IMR-90 (cell line): Measurements from ENCODE around the gene EFNA5. TPM values are rescaled to one million over a fixed set of nuclear protein-coding genes. Genes with fewer than 3 reads are reported as not detected.
A peak's percentile ranks its signal among the peaks of the same experiment; 100 is the strongest.

Experiments used
- ATAC-seq: fragments of 200-7000 bp; cut with Tn5 transposase; 2 replicates; pipeline ENCODE4 v1.9.1; 2020; ENCODE audit warnings: low read depth, mild to moderate bottlenecking, moderate library complexity
- BruUV-seq: library from RNA; stranded (reverse); fragments of 400-500 nt; replicated peaks from 2 replicates; lab custom pipeline; 2021; lab: Mats Ljungman, UMichigan
- CTCF ChIA-PET: fragments of 300-600 bp; formaldehyde crosslinking; extraction: SDS; loops from one replicate; lab custom pipeline; 2021; ENCODE audit warnings: antibody characterized with exemption; lab: Yijun Ruan, JAX
- POLR2A ChIA-PET: fragments of 300-600 bp; sonication (Branson Sonifier 250); formaldehyde crosslinking; loops from one replicate; lab custom pipeline; 2022; ENCODE audit warnings: antibody characterized with exemption; ENCODE audit not compliant: unreplicated experiment; lab: Charles Lee
- DNase-seq: peaks from one replicate; pipeline ENCODE4 v3.0.0; 2013
- H2AFZ ChIP-seq: replicated peaks from 2 replicates; pipeline ENCODE3; 2013; ENCODE audit warnings: low read length, mild to moderate bottlenecking; ENCODE audit not compliant: poor library complexity
- H2AK5ac ChIP-seq: 2 replicates; pipeline ENCODE4 v1.6.1; 2013; ENCODE audit warnings: low read depth, low read length, inconsistent platforms
- H2AK9ac ChIP-seq: replicated peaks from 2 replicates; pipeline ENCODE3; 2013; ENCODE audit warnings: mild to moderate bottlenecking, low read depth, low read length, moderate library complexity; ENCODE audit not compliant: poor library complexity
- H2BK120ac ChIP-seq: 2 replicates; pipeline ENCODE4 v1.6.1; 2013; ENCODE audit warnings: low read depth, low read length, inconsistent platforms
- H2BK15ac ChIP-seq: 3 replicates; pipeline ENCODE4 v1.6.1; 2013; ENCODE audit warnings: low read depth, low read length, inconsistent platforms
- H2BK20ac ChIP-seq: 2 replicates; pipeline ENCODE4 v1.6.1; 2013; ENCODE audit warnings: low read depth, mild to moderate bottlenecking, inconsistent platforms, low read length, moderate library complexity
- H2BK5ac ChIP-seq: 2 replicates; pipeline ENCODE4 v1.6.1; 2013; ENCODE audit warnings: mild to moderate bottlenecking, low read depth, low read length, inconsistent platforms; ENCODE audit not compliant: poor library complexity, severe bottlenecking
- H3K14ac ChIP-seq: replicated peaks from 2 replicates; pipeline ENCODE4 v1.6.1; 2013; ENCODE audit warnings: low read depth, low read length, inconsistent platforms
- H3K18ac ChIP-seq: 2 replicates; pipeline ENCODE4 v1.6.1; 2013; ENCODE audit warnings: low read depth, low read length, control low read depth
- H3K23ac ChIP-seq: 2 replicates; pipeline ENCODE4 v1.6.1; 2013; ENCODE audit warnings: low read depth, low read length, inconsistent platforms
- H3K27ac ChIP-seq: 2 replicates; pipeline ENCODE4 v1.5.1; 2013; ENCODE audit warnings: mild to moderate bottlenecking, control low read depth, low read length; ENCODE audit not compliant: insufficient read depth
- H3K27me3 ChIP-seq: 2 replicates; pipeline ENCODE4 v1.6.1; 2013; ENCODE audit warnings: low read length; ENCODE audit not compliant: control insufficient read depth, insufficient read depth
- H3K36me3 ChIP-seq: 2 replicates; pipeline ENCODE4 v1.6.1; 2013; ENCODE audit warnings: low read length, mixed read lengths; ENCODE audit not compliant: control insufficient read depth, insufficient read depth
- H3K4ac ChIP-seq: 2 replicates; pipeline ENCODE4 v1.6.1; 2013; ENCODE audit warnings: low read depth, low read length, inconsistent platforms
- H3K4me1 ChIP-seq: 2 replicates; pipeline ENCODE4 v1.6.1; 2013; ENCODE audit warnings: low read length, mixed read lengths; ENCODE audit not compliant: control insufficient read depth, insufficient read depth
- H3K4me2 ChIP-seq: 2 replicates; pipeline ENCODE4 v1.6.1; 2013; ENCODE audit warnings: low read depth, mild to moderate bottlenecking, control low read depth, low read length, moderate library complexity
- H3K4me3 ChIP-seq: 2 replicates; pipeline ENCODE4 v1.5.1; 2013; ENCODE audit warnings: low read depth, mild to moderate bottlenecking, control low read depth, low read length, moderate library complexity; ENCODE audit not compliant: insufficient read depth
- H3K56ac ChIP-seq: 2 replicates; pipeline ENCODE4 v1.6.1; 2013; ENCODE audit warnings: low read length, inconsistent platforms; ENCODE audit not compliant: insufficient read depth; ENCODE audit errors: extremely low read depth
- H3K79me1 ChIP-seq, 2 experiments: 2 replicates each; pipeline ENCODE4 v1.6.1; 2013; ENCODE audit warnings: low read length in 2 of 2, inconsistent platforms in 1 of 2, low read depth in 1 of 2
- H3K9ac ChIP-seq: 2 replicates; pipeline ENCODE4 v1.6.1; 2013; ENCODE audit warnings: low read depth, low read length, control low read depth
- H3K9me1 ChIP-seq: 2 replicates; pipeline ENCODE4 v1.6.1; 2013; ENCODE audit warnings: low read length, inconsistent platforms; ENCODE audit not compliant: insufficient read depth
- H3K9me3 ChIP-seq: 2 replicates; pipeline ENCODE4 v1.6.1; 2013; ENCODE audit warnings: low read length; ENCODE audit not compliant: control insufficient read depth, insufficient read depth
- H4K20me1 ChIP-seq: 2 replicates; pipeline ENCODE4 v1.6.1; 2013; ENCODE audit warnings: low read length, inconsistent platforms; ENCODE audit not compliant: insufficient read depth
- H4K5ac ChIP-seq: 2 replicates; pipeline ENCODE4 v1.6.1; 2013; ENCODE audit warnings: mild to moderate bottlenecking, low read depth, low read length, control low read depth
- H4K8ac ChIP-seq, 2 experiments: 2 replicates each; pipeline ENCODE4 v1.6.1; 2013; ENCODE audit warnings: low read depth in 2 of 2, low read length in 2 of 2, control low read depth in 1 of 2, inconsistent platforms in 1 of 2
- H4K91ac ChIP-seq: 2 replicates; pipeline ENCODE4 v1.6.1; 2013; ENCODE audit warnings: low read depth, low read length, inconsistent platforms; ENCODE audit not compliant: insufficient read depth
- BHLHE40 ChIP-seq: fragments of 150-350 bp; IDR thresholded peaks from 2 replicates; pipeline ENCODE4 v1.6.1; 2016; ENCODE audit warnings: mild to moderate bottlenecking, low read depth, low read length
- CEBPB ChIP-seq: IDR thresholded peaks from 2 replicates; pipeline ENCODE4 v1.6.1; 2012; ENCODE audit warnings: low read depth, low read length, improper control_type of control experiment
- CHD1 ChIP-seq: IDR thresholded peaks from 2 replicates; pipeline ENCODE4 v1.6.1; 2012; ENCODE audit warnings: low read depth, low read length, improper control_type of control experiment
- FOS ChIP-seq: fragments of 150-350 bp; IDR thresholded peaks from 2 replicates; pipeline ENCODE4 v1.6.1; 2016; ENCODE audit warnings: low read depth, low read length
- MAFK ChIP-seq: IDR thresholded peaks from 2 replicates; pipeline ENCODE4 v1.6.1; 2012; ENCODE audit warnings: low read depth, low read length, improper control_type of control experiment
- MAZ ChIP-seq: IDR thresholded peaks from 2 replicates; pipeline ENCODE4 v1.6.1; 2012; ENCODE audit warnings: low read depth, mild to moderate bottlenecking, low read length, improper control_type of control experiment, moderate library complexity, borderline replicate concordance
- MXI1 ChIP-seq: IDR thresholded peaks from 2 replicates; pipeline ENCODE4 v1.6.1; 2012; ENCODE audit warnings: low read depth, mild to moderate bottlenecking, low read length, moderate library complexity, borderline replicate concordance
- NFE2L2 ChIP-seq: fragments of 150-350 bp; IDR thresholded peaks from 2 replicates; pipeline ENCODE4 v1.6.1; 2016; ENCODE audit warnings: low read depth, mild to moderate bottlenecking, low read length
- RAD21 ChIP-seq: IDR thresholded peaks from 2 replicates; pipeline ENCODE4 v1.6.1; 2012; ENCODE audit warnings: low read length, improper control_type of control experiment
- RCOR1 ChIP-seq: IDR thresholded peaks from 2 replicates; pipeline ENCODE4 v1.6.1; 2012; ENCODE audit warnings: mild to moderate bottlenecking, low read length, improper control_type of control experiment; ENCODE audit not compliant: insufficient replicate concordance
- SMC3 ChIP-seq: fragments of 150-350 bp; IDR thresholded peaks from 2 replicates; pipeline ENCODE4 v1.6.1; 2016; ENCODE audit warnings: low read depth, mild to moderate bottlenecking, antibody characterized with exemption, low read length, moderate library complexity
- WGBS, 2 experiments: methylation state at CpG; one replicate each; pipeline versions ENCODE4 v1.1.5 to v1.1.7; 2013; ENCODE audit warnings: missing lambda C conversion rate in 2 of 2; ENCODE audit not compliant: insufficient read length in 1 of 2; ENCODE audit errors: extremely low coverage in 2 of 2; 5-methylcytosine and 5-hydroxymethylcytosine counted together
- dilution Hi-C: fragments of 300-500 bp; cut with HindIII; formaldehyde crosslinking; loops from one replicate; pipeline ENCODE4 v1.14.3; 2018; ENCODE audit warnings: low sequenced_read_pairs; ENCODE audit not compliant: unreplicated experiment
- in situ Hi-C: fragments of 300-500 bp; cut with MboI; formaldehyde crosslinking; loops from 3 replicates; pipeline ENCODE4 v1.14.3; 2019; ENCODE audit warnings: low sequenced_read_pairs, inconsistent platforms, mixed read lengths
- intact Hi-C: fragments of 100-400 bp; cut with micrococcal nuclease; formaldehyde crosslinking; loops from 2 replicates; pipeline ENCODE4 v1.10.0; 2022
- polyA plus RNA-seq, 3 experiments: library from polyadenylated mRNA; depleted of rRNA; stranded (reverse); fragments of >200 nt; gene quantifications; 2 replicates each; pipeline ENCODE4 v1.2.3, GENCODE V29; 2012; ENCODE audit warnings: low replicate concordance in 1 of 3
- total RNA-seq: library from RNA; depleted of rRNA; stranded (reverse); fragments of >200 nt; gene quantifications from 2 replicates; pipeline ENCODE4 v1.2.3, GENCODE V29; 2012
- TF ChIP-seq, protein P1 (sequence below): fragments of 150-350 bp; IDR thresholded peaks from 2 replicates; pipeline ENCODE4 v1.6.1; 2016; ENCODE audit warnings: low read depth, mild to moderate bottlenecking, low read length, moderate library complexity, borderline replicate concordance
- TF ChIP-seq, protein P2 (sequence below): fragments of 150-350 bp; IDR thresholded peaks from 2 replicates; pipeline ENCODE4 v1.6.1; 2017; ENCODE audit warnings: mild to moderate bottlenecking, antibody characterized with exemption, low read length, low read depth

Gene EFNA5
- total and polyA plus RNA-seq, 2 of the 4 experiments (the other 2 are of a cell fraction) = 1.5 to 1.6 TPM

DNA sequence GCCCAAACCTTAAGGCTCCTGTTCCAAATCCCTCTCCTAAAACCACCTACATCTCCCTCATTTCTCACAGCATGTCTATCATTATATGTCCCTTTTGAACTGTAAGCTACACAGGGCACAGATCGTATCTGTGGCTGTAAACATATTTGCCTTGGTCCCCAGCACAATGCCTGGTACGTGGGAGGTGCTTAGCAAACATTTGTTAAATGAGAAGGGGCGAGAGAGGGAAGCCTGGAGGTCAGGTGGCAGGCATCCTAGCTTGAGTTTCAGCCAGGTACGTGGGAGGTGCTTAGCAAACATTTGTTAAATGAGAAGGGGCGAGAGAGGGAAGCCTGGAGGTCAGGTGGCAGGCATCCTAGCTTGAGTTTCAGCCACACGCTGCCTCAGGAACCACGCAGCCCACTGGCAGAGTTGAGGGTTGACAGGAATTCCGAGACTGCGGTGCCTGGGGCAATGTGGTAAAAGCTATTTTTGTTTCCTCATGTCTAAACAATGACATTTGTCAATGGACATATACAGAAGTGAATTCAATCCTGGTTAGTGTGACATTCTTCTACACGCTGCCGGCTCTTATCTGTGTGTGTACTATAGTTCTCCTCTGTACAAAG, 113.6 kb downstream of the EFNA5 start:
- peak overlapping the region; percentile 72 for H3K23ac ChIP-seq
- intact Hi-C loops (no loop called here), in situ Hi-C loops (no loop called here), dilution Hi-C loops (no loop called here)
- H3K36me3 ChIP-seq = no peaks in the 10 kb centered on the region
- H2BK120ac ChIP-seq = peak overlapping the region; percentile 85
- H3K9me3 ChIP-seq = no peaks in the 10 kb centered on the region
- no peak overlapping the region for H3K9ac ChIP-seq
- no peak overlapping the region for H2AK9ac ChIP-seq
- POLR2A ChIA-PET = interaction anchor here (0.6 kb wide), 1 partner anchor 133 kb away, joined by 9 read pairs; no protein-coding TSS in a partner anchor
- no peak overlapping the region for H2BK5ac ChIP-seq
- no peak for TF ChIP-seq FOS
- TF ChIP-seq, protein P1, sequence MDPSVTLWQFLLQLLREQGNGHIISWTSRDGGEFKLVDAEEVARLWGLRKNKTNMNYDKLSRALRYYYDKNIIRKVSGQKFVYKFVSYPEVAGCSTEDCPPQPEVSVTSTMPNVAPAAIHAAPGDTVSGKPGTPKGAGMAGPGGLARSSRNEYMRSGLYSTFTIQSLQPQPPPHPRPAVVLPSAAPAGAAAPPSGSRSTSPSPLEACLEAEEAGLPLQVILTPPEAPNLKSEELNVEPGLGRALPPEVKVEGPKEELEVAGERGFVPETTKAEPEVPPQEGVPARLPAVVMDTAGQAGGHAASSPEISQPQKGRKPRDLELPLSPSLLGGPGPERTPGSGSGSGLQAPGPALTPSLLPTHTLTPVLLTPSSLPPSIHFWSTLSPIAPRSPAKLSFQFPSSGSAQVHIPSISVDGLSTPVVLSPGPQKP = no peak
- TF ChIP-seq MXI1 = no peak
- no peak for TF ChIP-seq BHLHE40
- no peak for TF ChIP-seq CEBPB
- TF ChIP-seq, protein P2, sequence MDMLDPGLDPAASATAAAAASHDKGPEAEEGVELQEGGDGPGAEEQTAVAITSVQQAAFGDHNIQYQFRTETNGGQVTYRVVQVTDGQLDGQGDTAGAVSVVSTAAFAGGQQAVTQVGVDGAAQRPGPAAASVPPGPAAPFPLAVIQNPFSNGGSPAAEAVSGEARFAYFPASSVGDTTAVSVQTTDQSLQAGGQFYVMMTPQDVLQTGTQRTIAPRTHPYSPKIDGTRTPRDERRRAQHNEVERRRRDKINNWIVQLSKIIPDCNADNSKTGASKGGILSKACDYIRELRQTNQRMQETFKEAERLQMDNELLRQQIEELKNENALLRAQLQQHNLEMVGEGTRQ = no peak
- no peak for TF ChIP-seq CHD1
- TF ChIP-seq RCOR1 = no peak
- TF ChIP-seq NFE2L2 = no peak
- TF ChIP-seq MAZ = no peak
- TF ChIP-seq MAFK = no peak
- TF ChIP-seq SMC3 = no peak
- TF ChIP-seq RAD21 = no peak
- H2AK5ac ChIP-seq = peak overlapping the region; percentile 5; the same call in 1 of the 2 replicates
- H4K8ac ChIP-seq = peak overlapping the region in 1 of 2 experiments; percentile 75; a peak in 2 of 4 replicates
- H3K9me1 ChIP-seq = peaks cover 15% of the 10 kb centered on the region
- no peak overlapping the region for H3K4me2 ChIP-seq
- H3K56ac ChIP-seq = no peak overlapping the region
- no peak overlapping the region; the same call in 1 of the 3 replicates for H2BK15ac ChIP-seq
- peak overlapping the region; percentile 38; the same call in 1 of the 2 replicates for H4K91ac ChIP-seq
- no TSS peak for BruUV-seq
- peaks cover 0 to 4% of the 10 kb centered on the region in 2 experiments; a peak in 1 of 4 replicates for H3K79me1 ChIP-seq
- no peaks in the 10 kb centered on the region for H3K27me3 ChIP-seq
- no peak overlapping the region for H3K18ac ChIP-seq
- peak overlapping the region; percentile 42; the same call in 1 of the 2 replicates for H3K14ac ChIP-seq
- ATAC-seq = no peak
- H4K5ac ChIP-seq = no peak overlapping the region
- H3K4ac ChIP-seq = peak overlapping the region; percentile 71
- DNase-seq = no peak
- CTCF ChIA-PET = interaction anchor here (2.8 kb wide), 1 partner anchor 15 kb away, joined by 9 read pairs; no protein-coding TSS in a partner anchor
- no peaks in the 10 kb centered on the region for H4K20me1 ChIP-seq
- H3K4me1 ChIP-seq = peaks cover 10% of the 10 kb centered on the region
- no peak overlapping the region for H2AFZ ChIP-seq
- no peak overlapping the region for H3K4me3 ChIP-seq
- no peak overlapping the region for H3K27ac ChIP-seq
- WGBS, 2 experiments = 80% methylated on average over 1 of the region's 11 CpGs; no CpG with 5 or more reads in 1 of the 2 experiments
- peak overlapping the region; percentile 77; the same call in 1 of the 2 replicates for H2BK20ac ChIP-seq
